ENCODE measurements around the gene IL6R. TPM values are rescaled to one million over a fixed set of nuclear protein-coding genes. Genes with fewer than 3 reads are reported as not detected.
"Not testable (repeated sequence)": the region's sequence is repeated elsewhere in the genome, so short reads cannot be mapped to it uniquely, and the experiment has no call there.

Gene IL6R
- total RNA-seq, 4 donors from 2014 or later = 271 to 435 (median 367) TPM

DNA sequence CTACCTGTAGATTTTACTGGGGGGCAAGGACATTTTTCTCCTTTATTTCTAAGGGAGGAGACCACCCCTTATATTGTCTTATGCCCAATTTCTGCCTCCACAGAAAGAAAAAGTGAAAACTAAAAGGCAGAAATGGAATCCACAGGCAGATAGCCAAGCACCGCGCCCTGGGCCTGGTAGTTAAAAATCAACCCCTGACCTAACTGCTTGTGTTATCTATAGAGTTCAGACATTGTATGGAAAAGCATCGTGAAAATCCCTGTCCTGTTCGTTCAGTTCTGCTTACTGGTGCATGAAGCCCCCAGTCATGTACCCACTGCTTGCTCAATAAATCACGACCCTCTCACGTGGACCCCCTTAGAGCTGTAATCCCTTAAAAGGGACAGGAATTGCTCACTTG, 33.7 kb upstream of the IL6R start:
- no peaks in the 10 kb centered on the region for H3K36me3 ChIP-seq
- ATAC-seq (no peak), DNase-seq (no peak)
- TF ChIP-seq, protein P1, sequence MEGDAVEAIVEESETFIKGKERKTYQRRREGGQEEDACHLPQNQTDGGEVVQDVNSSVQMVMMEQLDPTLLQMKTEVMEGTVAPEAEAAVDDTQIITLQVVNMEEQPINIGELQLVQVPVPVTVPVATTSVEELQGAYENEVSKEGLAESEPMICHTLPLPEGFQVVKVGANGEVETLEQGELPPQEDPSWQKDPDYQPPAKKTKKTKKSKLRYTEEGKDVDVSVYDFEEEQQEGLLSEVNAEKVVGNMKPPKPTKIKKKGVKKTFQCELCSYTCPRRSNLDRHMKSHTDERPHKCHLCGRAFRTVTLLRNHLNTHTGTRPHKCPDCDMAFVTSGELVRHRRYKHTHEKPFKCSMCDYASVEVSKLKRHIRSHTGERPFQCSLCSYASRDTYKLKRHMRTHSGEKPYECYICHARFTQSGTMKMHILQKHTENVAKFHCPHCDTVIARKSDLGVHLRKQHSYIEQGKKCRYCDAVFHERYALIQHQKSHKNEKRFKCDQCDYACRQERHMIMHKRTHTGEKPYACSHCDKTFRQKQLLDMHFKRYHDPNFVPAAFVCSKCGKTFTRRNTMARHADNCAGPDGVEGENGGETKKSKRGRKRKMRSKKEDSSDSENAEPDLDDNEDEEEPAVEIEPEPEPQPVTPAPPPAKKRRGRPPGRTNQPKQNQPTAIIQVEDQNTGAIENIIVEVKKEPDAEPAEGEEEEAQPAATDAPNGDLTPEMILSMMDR (IDR thresholded peaks at IDR 0.05 in 4 of 5, conservative IDR thresholded peaks at IDR 0.05 in 1 of 5) = no peak
- TF ChIP-seq POLR2A (IDR thresholded peaks at IDR 0.05) = no peak
- H3K4me3 ChIP-seq = no peak overlapping the region
- no peak overlapping the region for H3K27ac ChIP-seq
- H3K27me3 ChIP-seq = no peaks in the 10 kb centered on the region
- H3K9me3 ChIP-seq = no peaks in the 10 kb centered on the region
- intact Hi-C loops (cut with DNase I; ENCODE audit: low total_unique reads) (no loop called here), in situ Hi-C loops (cut with MboI; ENCODE audit: low sequenced_read_pairs in 4 of 4) (no loop called here)
- no peaks in the 10 kb centered on the region for H3K4me1 ChIP-seq

DNA sequence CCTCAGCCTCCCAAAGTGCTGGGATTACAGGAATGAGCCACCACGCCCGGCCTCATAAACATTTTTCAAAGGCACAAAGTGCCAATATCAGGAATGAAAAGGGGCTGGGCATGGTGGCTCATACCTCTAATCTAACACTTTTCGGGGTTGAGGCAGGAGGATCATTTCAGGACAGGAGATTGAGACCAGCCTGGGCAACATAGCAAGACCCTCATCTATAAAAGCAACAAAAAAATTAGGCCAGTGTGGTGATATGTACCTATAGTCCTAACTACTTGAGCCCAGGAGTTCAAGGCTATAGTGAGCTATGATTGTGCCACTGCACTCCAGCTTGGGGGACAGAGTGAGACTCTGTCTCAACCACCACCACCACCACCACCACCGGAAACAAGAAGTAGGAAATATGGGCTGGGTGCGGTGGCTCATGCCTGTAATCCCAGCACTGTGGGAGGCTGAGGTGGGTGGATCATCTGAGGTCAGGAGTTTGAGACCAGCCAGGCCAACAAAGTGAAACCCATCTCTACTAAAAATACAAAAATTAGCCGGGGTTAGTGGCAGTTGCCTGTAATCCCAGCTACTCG, 31.3 kb upstream of the IL6R start:
- H3K9me3 ChIP-seq; intact Hi-C loops (cut with DNase I; ENCODE audit: low total_unique reads); ATAC-seq; H3K4me1 ChIP-seq; H3K27me3 ChIP-seq; DNase-seq; in situ Hi-C loops (cut with MboI; ENCODE audit: low sequenced_read_pairs in 4 of 4); H3K27ac ChIP-seq; H3K36me3 ChIP-seq; H3K4me3 ChIP-seq: not testable (repeated sequence)

DNA sequence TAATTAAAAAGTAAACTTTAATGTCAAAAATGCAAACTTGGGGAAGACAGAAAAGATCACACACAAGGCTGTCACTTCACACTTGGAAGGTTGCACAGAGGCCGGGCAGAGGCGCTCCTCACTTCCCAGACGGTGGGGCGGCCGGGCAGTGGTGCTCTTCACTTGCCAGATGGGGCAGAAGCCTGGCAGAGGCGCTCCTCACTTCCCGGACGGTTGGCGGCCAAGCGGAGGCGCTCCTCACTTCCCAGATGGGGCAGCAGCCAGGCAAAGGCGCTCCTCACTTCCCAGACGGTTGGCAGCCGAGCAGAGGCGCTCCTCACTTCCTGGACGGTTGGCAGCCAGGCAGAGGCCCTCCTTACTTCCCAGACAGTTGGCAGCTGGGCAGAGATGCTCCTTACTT, 25.8 kb upstream of the IL6R start:
- intact Hi-C loops (cut with DNase I; ENCODE audit: low total_unique reads) (no loop called here), in situ Hi-C loops (cut with MboI; ENCODE audit: low sequenced_read_pairs in 4 of 4) (no loop called here)
- Histone ChIP-seq H3K4me1 (no peaks in the 10 kb centered on the region), H3K4me3 (no peak overlapping the region), H3K36me3 (no peaks in the 10 kb centered on the region), H3K9me3 (no peaks in the 10 kb centered on the region), H3K27me3 (no peaks in the 10 kb centered on the region), H3K27ac (no peak overlapping the region)
- no peak for ATAC-seq
- DNase-seq = no peak
- TF ChIP-seq POLR2A (IDR thresholded peaks at IDR 0.05) = no peak

DNA sequence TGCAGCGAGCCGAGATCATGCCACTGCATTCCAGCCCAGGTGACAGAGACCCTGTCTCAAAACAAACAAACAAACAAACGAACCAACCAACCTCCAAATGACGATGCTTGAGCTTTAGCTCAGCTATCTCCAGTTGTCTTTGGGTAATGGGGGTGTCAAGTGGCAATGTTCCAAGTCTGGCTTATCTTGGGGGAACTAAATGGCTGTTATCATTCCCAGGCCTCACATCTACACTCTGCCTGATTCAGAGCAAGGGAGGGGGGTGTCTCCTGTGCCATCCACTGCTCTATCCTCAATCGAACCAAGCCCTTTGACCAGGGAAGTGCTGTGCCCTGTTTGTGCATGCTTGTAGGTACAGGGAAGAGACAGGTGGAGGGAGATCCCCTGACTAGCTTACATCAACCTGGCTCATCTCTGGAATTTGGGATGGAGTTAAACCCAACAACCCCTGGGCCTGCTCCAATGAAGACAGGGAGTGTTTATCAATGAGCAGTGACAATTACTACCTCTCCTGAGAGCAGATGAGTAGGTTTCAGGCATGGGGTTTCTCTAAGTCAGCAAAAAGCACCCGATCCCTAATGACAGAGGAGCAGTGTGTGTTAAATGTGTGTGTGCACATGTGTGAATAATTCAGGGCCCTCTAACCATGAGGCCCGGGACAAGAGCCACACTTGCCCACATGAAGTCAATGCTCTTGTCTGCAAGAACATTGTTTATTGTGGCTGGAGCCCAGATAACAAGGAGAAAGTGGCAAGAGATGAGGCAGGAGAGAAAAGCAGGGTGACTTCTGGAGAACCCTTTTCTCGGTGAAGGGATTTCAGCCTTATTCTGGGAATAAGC, 20.3 kb upstream of the IL6R start:
- in situ Hi-C loops (cut with MboI; ENCODE audit: low sequenced_read_pairs in 4 of 4) (no loop called here), intact Hi-C loops (cut with DNase I; ENCODE audit: low total_unique reads) (no loop called here)
- ATAC-seq (no peak), DNase-seq (no peak)
- Histone ChIP-seq H3K9me3 (no peaks in the 10 kb centered on the region), H3K4me3 (no peak overlapping the region), H3K36me3 (no peaks in the 10 kb centered on the region), H3K4me1 (no peaks in the 10 kb centered on the region), H3K27me3 (no peaks in the 10 kb centered on the region), H3K27ac (peak overlapping the region in 1 of 4 donors; percentile 38)
- TF ChIP-seq, protein P1 (IDR thresholded peaks at IDR 0.05 in 4 of 5, conservative IDR thresholded peaks at IDR 0.05 in 1 of 5) = no peak
- TF ChIP-seq POLR2A (IDR thresholded peaks at IDR 0.05) = no peak

DNA sequence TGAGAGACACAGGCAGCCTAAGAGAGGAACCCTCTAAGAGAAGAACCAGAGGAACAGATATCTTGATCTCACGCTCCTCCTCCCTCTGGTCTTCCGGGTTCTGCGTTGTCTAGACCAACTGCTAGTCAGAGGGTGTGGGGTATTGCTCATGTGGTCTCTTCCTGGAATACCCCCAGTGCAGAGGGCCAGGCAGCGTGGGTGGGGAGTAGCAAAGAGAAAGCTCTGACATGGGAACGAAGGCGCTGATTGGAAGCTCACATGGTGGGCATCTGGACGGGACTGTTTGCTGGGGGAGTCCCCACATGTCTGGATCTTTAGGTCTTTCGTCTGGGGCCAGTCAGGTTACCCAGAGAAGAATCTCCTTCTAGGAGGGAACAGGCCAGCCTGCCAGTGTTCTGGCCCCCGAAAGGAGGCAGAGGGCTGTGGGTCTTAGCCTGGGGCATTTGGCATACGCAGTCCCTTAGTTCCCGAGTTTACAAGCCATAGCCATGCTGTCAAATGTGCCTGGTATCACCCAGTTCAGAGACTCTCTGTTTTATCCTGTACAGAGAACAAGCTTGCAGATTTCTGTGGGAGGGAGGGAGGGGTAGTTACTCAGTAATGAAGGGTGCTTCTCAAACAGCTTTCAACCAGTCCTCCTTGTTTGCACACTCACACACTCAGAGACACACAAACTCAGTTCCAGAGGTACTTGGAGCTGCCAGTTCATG, 18.3 kb upstream of the IL6R start:
- H3K27me3 ChIP-seq = no peaks in the 10 kb centered on the region
- no peaks in the 10 kb centered on the region for H3K9me3 ChIP-seq
- ATAC-seq = no peak
- in situ Hi-C loops (cut with MboI; ENCODE audit: low sequenced_read_pairs in 4 of 4) (no loop called here), intact Hi-C loops (cut with DNase I; ENCODE audit: low total_unique reads) (no loop called here)
- no peak overlapping the region for H3K27ac ChIP-seq
- H3K36me3 ChIP-seq = no peaks in the 10 kb centered on the region
- TF ChIP-seq, protein P1 (IDR thresholded peaks at IDR 0.05 in 4 of 5, conservative IDR thresholded peaks at IDR 0.05 in 1 of 5) = no peak
- no peak for TF ChIP-seq POLR2A (IDR thresholded peaks at IDR 0.05)
- peaks cover 0 to 5% of the 10 kb centered on the region in 2 donors for H3K4me1 ChIP-seq
- no peak overlapping the region for H3K4me3 ChIP-seq
- DNase-seq = no peak
